ENCODE results near the gene ABHD14A. TPM values are rescaled to one million over a fixed set of nuclear protein-coding genes. Genes with fewer than 3 reads are reported as not detected.

The ABHD14A gene
- total and polyA plus RNA-seq, 12 donors = 19.3 to 80.1 (median 25.4) TPM

GRCh38 chr3:51942603-51943450 lies 32.0 kb upstream of the ABHD14A start:
- DNase-seq = peak; percentile 54 to 62
- intact Hi-C loops (cut with DNase I) = loop anchor here in 9 of 10 donors (1.0 to 5.0 kb wide), 9 partner anchors 24 to 201 kb away; partner anchors contain the start of genes ABHD14B (in 8 of the 9), ABHD14A (in 6 of the 9), ACY1 (in 2 of the 9) and PCBP4 (in 2 of the 9)
- peak; percentile 7 to 54 (median 36) for ATAC-seq
- H3K27me3 ChIP-seq = no peaks in the 10 kb centered on the region
- H3K4me3 ChIP-seq = peak overlapping the region; percentile 22 to 90 (median 67)
- peak overlapping the region; percentile 85 to 99 (median 96) for H3K27ac ChIP-seq
- WGBS, 2 donors = 41 to 49% methylated on average over 17 of the region's 17 CpGs
- peaks cover 11 to 33% (median 29%) of the 10 kb centered on the region in 9 donors for H3K4me1 ChIP-seq
- H3K36me3 ChIP-seq = peaks cover 0 to 39% (median 3%) of the 10 kb centered on the region in 9 donors
- TF ChIP-seq, protein P1, sequence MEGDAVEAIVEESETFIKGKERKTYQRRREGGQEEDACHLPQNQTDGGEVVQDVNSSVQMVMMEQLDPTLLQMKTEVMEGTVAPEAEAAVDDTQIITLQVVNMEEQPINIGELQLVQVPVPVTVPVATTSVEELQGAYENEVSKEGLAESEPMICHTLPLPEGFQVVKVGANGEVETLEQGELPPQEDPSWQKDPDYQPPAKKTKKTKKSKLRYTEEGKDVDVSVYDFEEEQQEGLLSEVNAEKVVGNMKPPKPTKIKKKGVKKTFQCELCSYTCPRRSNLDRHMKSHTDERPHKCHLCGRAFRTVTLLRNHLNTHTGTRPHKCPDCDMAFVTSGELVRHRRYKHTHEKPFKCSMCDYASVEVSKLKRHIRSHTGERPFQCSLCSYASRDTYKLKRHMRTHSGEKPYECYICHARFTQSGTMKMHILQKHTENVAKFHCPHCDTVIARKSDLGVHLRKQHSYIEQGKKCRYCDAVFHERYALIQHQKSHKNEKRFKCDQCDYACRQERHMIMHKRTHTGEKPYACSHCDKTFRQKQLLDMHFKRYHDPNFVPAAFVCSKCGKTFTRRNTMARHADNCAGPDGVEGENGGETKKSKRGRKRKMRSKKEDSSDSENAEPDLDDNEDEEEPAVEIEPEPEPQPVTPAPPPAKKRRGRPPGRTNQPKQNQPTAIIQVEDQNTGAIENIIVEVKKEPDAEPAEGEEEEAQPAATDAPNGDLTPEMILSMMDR (IDR thresholded peaks at IDR 0.05) = no peak
- no peaks in the 10 kb centered on the region for H3K9me3 ChIP-seq

- H3K36me3 ChIP-seq = peaks cover 0 to 39% (median 0%) of the 10 kb centered on the region in 9 donors
- 94 to 95% methylated on average over 21 of the region's 21 CpGs for WGBS, 2 donors
- H3K9me3 ChIP-seq = no peaks in the 10 kb centered on the region
- H3K4me3 ChIP-seq = peak overlapping the region in 6 of 10 donors; percentile 59 to 90 (median 84)
- peak overlapping the region in 9 of 10 donors; percentile 93 to 99 (median 96) for H3K27ac ChIP-seq
- TF ChIP-seq, protein P1 (IDR thresholded peaks at IDR 0.05) = no peak
- peaks cover 11 to 33% (median 29%) of the 10 kb centered on the region in 9 donors for H3K4me1 ChIP-seq
- no peaks in the 10 kb centered on the region for H3K27me3 ChIP-seq
- intact Hi-C loops (cut with DNase I) = loop anchor here in 8 of 10 donors (2.0 to 5.0 kb wide), 6 partner anchors 23 to 199 kb away; partner anchors contain the start of genes ABHD14A (in 6 of the 8), ABHD14B (in 6 of the 8), ACY1 (in 2 of the 8) and PCBP4 (in 2 of the 8)
- no peak for DNase-seq
- no peak for ATAC-seq
These were observed 31.1 kb upstream of the ABHD14A start for GRCh38 chr3:51943451-51944391.

DNA sequence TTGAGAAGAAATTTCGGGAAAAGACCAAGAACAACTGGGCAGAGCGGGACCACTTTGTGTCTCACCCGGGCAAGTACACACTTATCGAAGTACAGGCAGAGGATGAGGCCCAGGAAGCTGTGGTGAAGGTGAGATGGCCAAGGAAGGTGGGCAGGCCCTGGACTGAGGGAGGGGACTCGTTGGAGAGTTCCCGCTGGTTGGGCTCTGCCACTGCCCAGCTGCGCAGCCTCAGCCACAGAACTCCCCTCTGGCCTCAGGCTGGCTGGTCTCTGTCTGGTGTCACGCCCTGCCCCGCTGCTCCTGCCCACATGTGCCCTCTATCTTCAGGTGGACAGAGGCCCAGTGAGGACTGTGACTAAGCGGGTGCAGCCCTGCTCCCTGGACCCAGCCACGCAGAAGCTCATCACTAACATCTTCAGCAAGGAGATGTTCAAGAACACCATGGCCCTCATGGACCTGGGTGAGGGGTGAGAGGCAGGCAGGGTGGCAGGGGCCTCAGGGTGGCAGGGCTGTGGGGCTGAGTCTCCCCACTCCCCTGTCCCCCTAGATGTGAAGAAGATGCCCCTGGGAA lies 30.3 kb upstream of the ABHD14A start:
- Histone ChIP-seq H3K36me3 (peaks cover 0 to 43% (median 0%) of the 10 kb centered on the region in 9 donors), H3K4me3 (no peak overlapping the region), H3K9me3 (no peaks in the 10 kb centered on the region), H3K27me3 (no peaks in the 10 kb centered on the region), H3K27ac (no peak overlapping the region), H3K4me1 (peaks cover 11 to 33% (median 29%) of the 10 kb centered on the region in 9 donors)
- no peak for DNase-seq
- 92 to 93% methylated on average over 11 of the region's 11 CpGs for WGBS, 2 donors
- no peak for ATAC-seq
- TF ChIP-seq, protein P1 (IDR thresholded peaks at IDR 0.05) = no peak
- intact Hi-C loops (cut with DNase I) = loop anchor here in 2 of 10 donors (5.0 kb wide), 3 partner anchors 38 to 198 kb away; partner anchors contain the start of genes ACY1 (in 1 of the 2) and DUSP7 (in 1 of the 2)

Data from heart right ventricle (tissue), 16 donors.